ENCODE results near the gene MCIDAS.

Gene MCIDAS

GRCh38 chr5:55222092-55222984, 4.8 kb downstream of the MCIDAS start:
- DNase-seq (ENCODE audit: low read depth in 2 of 2), result no peak

- DNase-seq (ENCODE audit: low read depth in 2 of 2), result no peak
Observed at GRCh38 chr5:55220433-55221185, 6.5 kb downstream of the MCIDAS start.

GRCh38 chr5:55219770-55220169, 7.3 kb downstream of the MCIDAS start:
- DNase-seq (ENCODE audit: low read depth in 2 of 2), result no peak

- no peak for DNase-seq (ENCODE audit: low read depth in 2 of 2)
Observed at GRCh38 chr5:55218967-55219366, 8.1 kb downstream of the MCIDAS start.

GRCh38 chr5:55211184-55211874, 15.8 kb downstream of the MCIDAS start:
- DNase-seq (ENCODE audit: low read depth in 2 of 2), result no peak

GRCh38 chr5:55205001-55205400, 22.1 kb downstream of the MCIDAS start:
- no peak for DNase-seq (ENCODE audit: low read depth in 2 of 2)

- no peak for DNase-seq (ENCODE audit: low read depth in 2 of 2)
Observed at GRCh38 chr5:55191165-55191564, 36.0 kb downstream of the MCIDAS start.

GRCh38 chr5:55188656-55189540, 38.2 kb downstream of the MCIDAS start:
- no peak for DNase-seq (ENCODE audit: low read depth in 2 of 2)

- no peak for DNase-seq (ENCODE audit: low read depth in 2 of 2)
Observed at GRCh38 chr5:55187370-55187769, 39.7 kb downstream of the MCIDAS start.

GRCh38 chr5:55180016-55180415, 47.1 kb downstream of the MCIDAS start:
- no peak for DNase-seq (ENCODE audit: low read depth in 2 of 2)

GRCh38 chr5:55177078-55177477, 50.0 kb downstream of the MCIDAS start:
- no peak for DNase-seq (ENCODE audit: low read depth in 2 of 2)

GRCh38 chr5:55176176-55176818, 50.8 kb downstream of the MCIDAS start:
- peak in 1 of 2 experiments; percentile 12 for DNase-seq (ENCODE audit: low read depth in 2 of 2)

GRCh38 chr5:55175781-55176175, 51.3 kb downstream of the MCIDAS start:
- DNase-seq (ENCODE audit: low read depth in 2 of 2), result no peak

- no peak for DNase-seq (ENCODE audit: low read depth in 2 of 2)
Observed at GRCh38 chr5:55173687-55174230, 53.4 kb downstream of the MCIDAS start.

- peak; percentile 38 to 69 for DNase-seq (ENCODE audit: low read depth in 2 of 2)
Observed at GRCh38 chr5:55172937-55173686, 54.0 kb downstream of the MCIDAS start, which contains the start of gene CDC20B. Gene CDC20B (minus strand): TSS chr5:55173177. CDS start chr5:55173000, 177 bp downstream.

- DNase-seq (ENCODE audit: low read depth in 2 of 2), result peak; percentile 22 to 30
Observed at GRCh38 chr5:55172051-55172899, 54.8 kb downstream of the MCIDAS start.

GRCh38 chr5:55171471-55171870, 55.6 kb downstream of the MCIDAS start:
- DNase-seq (ENCODE audit: low read depth in 2 of 2), result no peak

All from stimulated activated CD4-positive, alpha-beta T cell treated with anti-CD3 and anti-CD28 coated beads, Interleukin-12 subunit alpha, Interleukin-12 subunit beta, amount 100 ng/mL, for 24 hours (primary cell).